Measurements from ENCODE around the gene VSTM4. TPM values are rescaled to one million over a fixed set of nuclear protein-coding genes. Genes with fewer than 3 reads are reported as not detected.

VSTM4 gene
- total RNA-seq, 6 experiments from 2014 or later = 0.05 to 0.24 (median 0.14) TPM; not detected in 1

GRCh38 chr10:49044293-49045193, 70.8 kb downstream of the VSTM4 start:
- no peak overlapping the region for H3K27ac Mint-ChIP-seq
- H3K27me3 Mint-ChIP-seq (ENCODE audit: insufficient read depth) = peaks cover 23% of the 10 kb centered on the region
- no peak for DNase-seq
- TF ChIP-seq CTCF (IDR thresholded peaks at IDR 0.05) = no peak
- H3K4me3 Mint-ChIP-seq = no peak overlapping the region
- no peaks in the 10 kb centered on the region for H3K4me1 Mint-ChIP-seq (ENCODE audit: low read depth)
- H3K9me3 Mint-ChIP-seq = no peaks in the 10 kb centered on the region
- H3K36me3 Mint-ChIP-seq (ENCODE audit: low read depth) = no peaks in the 10 kb centered on the region

GRCh38 chr10:49040601-49041000, 74.7 kb downstream of the VSTM4 start:
- Mint-ChIP-seq H3K4me1 (ENCODE audit: low read depth) (0 out of 2 replicates have a peak, but pooled peaks cover 10% of the 10 kb centered on the region), H3K36me3 (ENCODE audit: low read depth) (no peaks in the 10 kb centered on the region), H3K9me3 (no peaks in the 10 kb centered on the region), H3K27me3 (ENCODE audit: insufficient read depth) (peaks cover 15% of the 10 kb centered on the region), H3K27ac (no peak overlapping the region), H3K4me3 (no peak overlapping the region)
- no peak for DNase-seq
- no peak for TF ChIP-seq CTCF (IDR thresholded peaks at IDR 0.05)

- Mint-ChIP-seq H3K4me3 (no peak overlapping the region), H3K27ac (no peak overlapping the region), H3K27me3 (ENCODE audit: insufficient read depth) (peaks cover 13% of the 10 kb centered on the region), H3K9me3 (no peaks in the 10 kb centered on the region), H3K4me1 (ENCODE audit: low read depth) (0 out of 2 replicates have a peak, but pooled peaks cover 10% of the 10 kb centered on the region), H3K36me3 (ENCODE audit: low read depth) (no peaks in the 10 kb centered on the region)
- DNase-seq = no peak
- TF ChIP-seq CTCF (IDR thresholded peaks at IDR 0.05) = no peak
Observed at GRCh38 chr10:49039409-49039808, 75.9 kb downstream of the VSTM4 start.

GRCh38 chr10:49038711-49039110, 76.6 kb downstream of the VSTM4 start:
- no peak overlapping the region for H3K27ac Mint-ChIP-seq
- TF ChIP-seq CTCF (IDR thresholded peaks at IDR 0.05) = no peak
- 0 out of 2 replicates have a peak, but pooled peaks cover 10% of the 10 kb centered on the region for H3K4me1 Mint-ChIP-seq (ENCODE audit: low read depth)
- H3K27me3 Mint-ChIP-seq (ENCODE audit: insufficient read depth) = peaks cover 13% of the 10 kb centered on the region
- H3K4me3 Mint-ChIP-seq = no peak overlapping the region
- H3K36me3 Mint-ChIP-seq (ENCODE audit: low read depth) = no peaks in the 10 kb centered on the region
- no peak for DNase-seq
- no peaks in the 10 kb centered on the region for H3K9me3 Mint-ChIP-seq

GRCh38 chr10:49037187-49037586, 78.1 kb downstream of the VSTM4 start:
- Mint-ChIP-seq H3K27ac (no peak overlapping the region), H3K9me3 (no peaks in the 10 kb centered on the region), H3K4me3 (no peak overlapping the region), H3K4me1 (ENCODE audit: low read depth) (0 out of 2 replicates have a peak, but pooled peaks cover 10% of the 10 kb centered on the region), H3K27me3 (ENCODE audit: insufficient read depth) (peaks cover 13% of the 10 kb centered on the region), H3K36me3 (ENCODE audit: low read depth) (no peaks in the 10 kb centered on the region)
- no peak for TF ChIP-seq CTCF (IDR thresholded peaks at IDR 0.05)
- peak; percentile 33 for DNase-seq
